Nephron progenitor cell (in vitro differentiated cells): ENCODE results near the gene MAGIX.

Experiments
- DNase-seq: peaks from one replicate; pipeline ENCODE4 v3.0.0; 2021
- H3K27ac Mint-ChIP-seq: 2 replicates; pipeline ENCODE4 v1.8.0; 2021; ENCODE audit warnings: mild to moderate bottlenecking, moderate library complexity, mixed read lengths
- H3K27me3 Mint-ChIP-seq: 2 replicates; pipeline ENCODE4 v1.8.0; 2021; ENCODE audit warnings: mild to moderate bottlenecking, low read depth, mixed read lengths; ENCODE audit not compliant: poor library complexity
- H3K36me3 Mint-ChIP-seq: 2 replicates; pipeline ENCODE4 v1.8.0; 2021; ENCODE audit warnings: low read depth, mixed read lengths
- H3K4me1 Mint-ChIP-seq: 2 replicates; pipeline ENCODE4 v1.8.0; 2021; ENCODE audit warnings: mixed read lengths
- H3K4me3 Mint-ChIP-seq: 2 replicates; pipeline ENCODE4 v1.8.0; 2021; ENCODE audit warnings: mild to moderate bottlenecking, moderate library complexity, mixed read lengths
- H3K9me3 Mint-ChIP-seq: 2 replicates; pipeline ENCODE4 v1.8.0; 2021; ENCODE audit warnings: mild to moderate bottlenecking, moderate library complexity, mixed read lengths
- TF ChIP-seq, protein P1 (sequence below): fragments of 200-600 bp; sonication (generic); IDR thresholded peaks from 2 replicates; pipeline ENCODE4 v1.5.0; 2021; ENCODE audit warnings: antibody characterized with exemption

MAGIX gene

DNA sequence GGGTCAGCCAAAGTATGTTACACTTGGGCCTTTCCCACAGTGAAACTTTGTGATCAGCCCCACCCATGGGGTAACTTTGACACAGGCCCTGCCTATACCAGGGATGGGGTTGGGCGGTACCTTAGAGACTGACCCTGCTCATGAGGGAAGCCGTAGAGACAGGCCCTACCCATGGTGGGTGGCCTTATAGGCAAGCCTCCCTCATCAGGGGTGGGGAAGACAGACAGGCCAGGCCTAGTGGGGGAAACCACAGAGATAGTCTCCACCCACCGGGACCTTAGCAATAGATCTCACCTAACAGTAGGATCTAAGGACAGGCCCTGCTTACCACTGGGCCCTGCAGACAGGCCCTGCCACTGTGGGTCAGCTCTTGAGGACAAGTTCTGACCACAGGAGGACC lies 16.0 kb downstream of the MAGIX start:
- H3K36me3 Mint-ChIP-seq = peaks cover 47% of the 10 kb centered on the region
- no peak overlapping the region for H3K27ac Mint-ChIP-seq
- H3K4me3 Mint-ChIP-seq = no peak overlapping the region
- peaks cover 63% of the 10 kb centered on the region for H3K9me3 Mint-ChIP-seq
- H3K27me3 Mint-ChIP-seq = peaks cover 4% of the 10 kb centered on the region
- no peak for DNase-seq
- H3K4me1 Mint-ChIP-seq = no peaks in the 10 kb centered on the region
- TF ChIP-seq, protein P1, sequence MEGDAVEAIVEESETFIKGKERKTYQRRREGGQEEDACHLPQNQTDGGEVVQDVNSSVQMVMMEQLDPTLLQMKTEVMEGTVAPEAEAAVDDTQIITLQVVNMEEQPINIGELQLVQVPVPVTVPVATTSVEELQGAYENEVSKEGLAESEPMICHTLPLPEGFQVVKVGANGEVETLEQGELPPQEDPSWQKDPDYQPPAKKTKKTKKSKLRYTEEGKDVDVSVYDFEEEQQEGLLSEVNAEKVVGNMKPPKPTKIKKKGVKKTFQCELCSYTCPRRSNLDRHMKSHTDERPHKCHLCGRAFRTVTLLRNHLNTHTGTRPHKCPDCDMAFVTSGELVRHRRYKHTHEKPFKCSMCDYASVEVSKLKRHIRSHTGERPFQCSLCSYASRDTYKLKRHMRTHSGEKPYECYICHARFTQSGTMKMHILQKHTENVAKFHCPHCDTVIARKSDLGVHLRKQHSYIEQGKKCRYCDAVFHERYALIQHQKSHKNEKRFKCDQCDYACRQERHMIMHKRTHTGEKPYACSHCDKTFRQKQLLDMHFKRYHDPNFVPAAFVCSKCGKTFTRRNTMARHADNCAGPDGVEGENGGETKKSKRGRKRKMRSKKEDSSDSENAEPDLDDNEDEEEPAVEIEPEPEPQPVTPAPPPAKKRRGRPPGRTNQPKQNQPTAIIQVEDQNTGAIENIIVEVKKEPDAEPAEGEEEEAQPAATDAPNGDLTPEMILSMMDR = no peak

DNA sequence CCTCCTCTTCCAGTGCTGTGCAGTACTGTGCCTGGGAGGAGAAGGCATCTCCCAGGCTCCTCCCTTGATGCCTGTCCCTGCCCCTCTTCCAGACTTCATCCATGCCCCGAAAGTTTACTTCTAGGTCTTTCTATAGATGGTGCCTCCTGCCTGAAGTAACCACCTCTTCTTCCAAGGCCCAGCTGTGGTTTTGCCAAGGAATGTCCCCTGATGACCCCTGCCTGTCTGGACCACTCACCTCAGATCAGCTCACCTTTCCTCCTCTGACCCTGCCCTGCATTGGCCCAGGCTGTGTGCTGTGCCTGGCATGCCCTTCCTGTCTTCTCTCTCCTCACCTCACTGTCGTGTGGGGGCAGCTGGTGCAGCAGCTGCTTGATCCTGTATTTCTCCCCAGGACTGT lies 16.8 kb downstream of the MAGIX start:
- TF ChIP-seq, protein P1 = no peak
- H3K9me3 Mint-ChIP-seq = peaks cover 67% of the 10 kb centered on the region
- peaks cover 6% of the 10 kb centered on the region for H3K4me1 Mint-ChIP-seq
- H3K36me3 Mint-ChIP-seq = peaks cover 43% of the 10 kb centered on the region
- no peak overlapping the region for H3K4me3 Mint-ChIP-seq
- peaks cover 4% of the 10 kb centered on the region for H3K27me3 Mint-ChIP-seq
- no peak for DNase-seq
- no peak overlapping the region for H3K27ac Mint-ChIP-seq

DNA sequence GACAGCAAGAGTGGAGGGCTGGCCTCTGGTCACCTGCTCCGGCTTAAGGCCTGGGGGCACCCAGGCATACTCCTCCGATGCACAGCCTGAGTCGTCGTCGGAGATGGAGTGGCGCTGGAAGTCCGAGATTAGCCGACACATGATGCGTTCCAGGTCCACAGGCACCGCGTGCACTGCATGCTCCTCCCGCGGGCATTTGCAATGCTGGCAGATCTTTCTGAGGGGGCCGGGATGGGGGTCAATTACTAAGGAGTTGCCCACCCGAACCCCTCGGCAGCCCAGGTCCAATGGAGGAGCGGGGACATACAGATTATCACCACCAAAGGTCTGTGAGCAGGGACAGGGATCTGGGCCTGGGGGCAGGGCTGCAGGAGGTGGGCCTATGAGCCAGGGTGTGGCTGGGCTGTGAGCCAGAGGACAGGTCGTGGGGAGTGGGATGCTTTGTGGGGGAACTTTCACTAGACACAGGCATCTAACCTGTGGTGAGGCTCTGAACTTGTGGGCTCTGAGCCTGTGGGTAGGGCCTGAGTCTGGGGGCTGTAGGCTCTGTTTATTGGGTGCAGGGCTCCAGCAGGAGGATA lies 21.2 kb downstream of the MAGIX start:
- no peak for DNase-seq

DNA sequence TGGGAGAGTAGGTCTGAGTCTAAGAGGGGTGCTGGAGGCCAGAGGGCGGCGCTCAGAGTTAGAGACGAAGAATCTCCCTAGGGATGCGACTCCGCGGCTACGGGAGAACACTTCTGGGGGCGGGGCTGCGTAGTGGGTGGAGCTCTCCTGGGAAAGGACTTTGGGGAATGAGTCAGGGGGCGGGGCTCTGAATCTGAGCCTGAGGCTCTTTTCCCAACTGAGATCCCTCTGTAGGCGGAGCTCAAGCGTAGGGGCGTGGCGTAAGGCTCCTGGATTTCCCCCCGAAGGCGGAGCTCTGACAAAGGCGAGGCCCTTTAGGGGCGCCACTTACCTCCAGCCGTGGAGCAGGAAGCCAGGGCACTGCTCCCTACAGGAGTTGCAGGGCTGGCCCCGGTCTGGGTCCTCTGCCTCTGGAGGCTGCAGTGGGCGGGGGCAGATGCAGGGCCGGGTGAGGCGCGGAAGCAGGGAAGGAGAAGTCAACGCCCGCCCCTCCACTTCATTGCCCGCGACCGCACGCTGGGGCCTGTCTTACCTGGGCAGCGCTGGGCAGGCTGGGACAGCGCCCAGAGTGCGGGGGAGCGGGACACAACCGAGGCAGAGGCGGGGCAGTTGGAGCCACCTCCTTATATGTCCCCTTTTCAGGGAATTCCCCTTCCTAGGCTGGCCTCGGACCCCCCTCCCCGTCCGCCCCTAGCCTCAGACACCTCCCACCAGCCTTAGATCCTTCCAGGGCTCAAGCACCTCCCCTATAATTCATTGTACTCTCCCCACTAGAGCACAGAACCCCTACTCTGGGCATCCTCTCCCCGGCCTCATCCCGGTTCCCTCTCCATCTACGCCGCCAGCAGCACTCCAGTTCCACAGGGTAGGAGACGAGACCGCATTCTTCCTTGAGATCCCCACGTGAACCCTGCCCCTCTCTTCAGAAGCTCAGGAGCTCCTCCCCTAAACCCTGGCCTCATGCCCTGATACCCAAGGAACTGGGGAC lies 22.0 kb downstream of the MAGIX start:
- Mint-ChIP-seq H3K36me3 (peaks cover 17% of the 10 kb centered on the region), H3K27ac (peak overlapping the region; percentile 95), H3K27me3 (no peaks in the 10 kb centered on the region), H3K4me1 (peaks cover 41% of the 10 kb centered on the region), H3K9me3 (peaks cover 63% of the 10 kb centered on the region), H3K4me3 (peak overlapping the region; percentile 80)
- TF ChIP-seq, protein P1 = no peak
- peak; percentile 95 for DNase-seq

More for the DNA sequence above, 21.2 kb downstream of the MAGIX start:
- TF ChIP-seq, protein P1 = no peak
- Mint-ChIP-seq H3K27me3 (no peaks in the 10 kb centered on the region), H3K27ac (peak overlapping the region; percentile 95), H3K4me3 (peak overlapping the region; percentile 68), H3K4me1 (peaks cover 36% of the 10 kb centered on the region), H3K36me3 (peaks cover 23% of the 10 kb centered on the region), H3K9me3 (peaks cover 65% of the 10 kb centered on the region)

DNA sequence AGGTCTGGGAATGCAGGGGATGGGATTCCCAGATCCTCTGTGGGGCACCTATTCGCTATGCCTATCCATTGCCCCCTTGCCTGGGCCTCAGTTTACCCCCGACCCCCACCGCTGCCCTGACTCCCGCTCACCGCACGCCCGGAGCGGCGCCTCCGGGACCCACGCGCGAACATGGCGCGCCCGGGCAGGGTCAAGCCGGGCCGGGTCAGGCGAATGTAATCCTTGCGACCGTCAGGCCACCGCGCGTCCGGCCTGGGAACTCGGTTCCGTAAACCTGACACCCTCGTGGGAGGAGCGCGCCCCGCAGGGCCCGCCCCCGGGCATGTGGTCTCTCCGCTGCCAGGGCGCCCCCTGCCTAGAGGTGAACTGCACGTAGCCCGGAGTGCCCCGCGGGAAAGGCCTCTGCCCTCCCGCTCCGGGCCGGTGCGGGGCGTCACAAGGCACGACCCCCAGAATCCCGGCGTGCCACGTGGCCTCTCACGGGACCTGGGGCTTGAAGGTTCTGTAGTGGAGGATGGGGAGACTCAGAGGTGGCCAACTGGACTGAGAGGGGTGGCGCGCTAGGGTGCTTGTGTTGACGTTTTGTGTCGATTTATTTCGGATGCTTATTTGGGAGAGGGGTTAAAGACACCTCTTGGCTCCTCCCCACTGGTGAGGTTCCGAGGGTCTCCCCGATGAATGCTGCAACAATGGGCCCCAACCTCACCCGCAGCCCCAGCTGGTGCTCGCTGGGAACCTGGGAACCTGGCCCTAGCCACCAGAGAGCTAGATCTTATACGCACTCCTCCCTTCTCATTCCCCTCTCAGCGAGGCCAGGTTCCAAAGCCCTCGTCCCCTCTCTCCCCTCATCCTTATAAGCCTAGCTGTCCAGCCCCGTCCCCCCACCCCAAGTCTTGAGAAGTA lies 23.8 kb downstream of the MAGIX start, which contains the start of gene PRICKLE3:
Gene PRICKLE3, minus strand, starts transcription at position 249 of the 903 bp plus-strand sequence. Its CDS starts 76 bp downstream, at position 173.
- peak; percentile 80 for DNase-seq
- Mint-ChIP-seq H3K27me3 (no peaks in the 10 kb centered on the region), H3K36me3 (peaks cover 7% of the 10 kb centered on the region), H3K9me3 (peaks cover 66% of the 10 kb centered on the region), H3K4me3 (peak within 1 kb of the TSS; percentile 80), H3K4me1 (peaks cover 49% of the 10 kb centered on the region), H3K27ac (peak within 1 kb of the TSS; percentile 74)
- TF ChIP-seq, protein P1 = no peak
